Lung microvascular endothelial cell (primary cell): Measurements from ENCODE around the gene PRPF8. TPM values are rescaled to one million over a fixed set of nuclear protein-coding genes. Genes with fewer than 3 reads are reported as not detected.
"Not testable (repeated sequence)": the region's sequence is repeated elsewhere in the genome, so short reads cannot be mapped to it uniquely, and the experiment has no call there.

Experiments used
- DNase-seq, 2 donors: peaks; one replicate each; pipeline versions ENCODE4 v3.0.0 to v3.0.0-alpha.2; 2010; ENCODE audit warnings: low read depth in 2 of 2
- total RNA-seq: library from RNA; depleted of rRNA; stranded (reverse); fragments of >200 nt; gene quantifications from 2 replicates; pipeline ENCODE4 v1.2.1, GENCODE V29; 2014

Gene PRPF8
- 63.5 and 69.5 TPM in 2 replicates for total RNA-seq

- peak; percentile 98 to 99 for DNase-seq
Observed at GRCh38 chr17:1684378-1685189, at the start of gene PRPF8. Gene PRPF8 (minus strand): TSS chr17:1684867. CDS start chr17:1684571, 296 bp downstream.

- DNase-seq = no peak
Observed at GRCh38 chr17:1733759-1734158, 49.1 kb upstream of the PRPF8 start.

- no peak for DNase-seq
Observed at GRCh38 chr17:1732833-1733321, 48.2 kb upstream of the PRPF8 start.

- DNase-seq = no peak
Observed at GRCh38 chr17:1732241-1732832, 47.7 kb upstream of the PRPF8 start.

- no peak for DNase-seq
Observed at GRCh38 chr17:1731194-1731506, 46.5 kb upstream of the PRPF8 start.

- peak in 1 of 2 donors; percentile 67 for DNase-seq
Observed at GRCh38 chr17:1730326-1731193, 45.9 kb upstream of the PRPF8 start.

- DNase-seq = no peak
Observed at GRCh38 chr17:1729966-1730325, 45.3 kb upstream of the PRPF8 start.

- no peak for DNase-seq
Observed at GRCh38 chr17:1727876-1728630, 43.4 kb upstream of the PRPF8 start.

GRCh38 chr17:1727258-1727789, 42.7 kb upstream of the PRPF8 start:
- DNase-seq = no peak

- no peak for DNase-seq
Observed at GRCh38 chr17:1726626-1727257, 42.1 kb upstream of the PRPF8 start.

- DNase-seq = no peak
Observed at GRCh38 chr17:1725642-1726511, 41.2 kb upstream of the PRPF8 start.

- DNase-seq = peak in 1 of 2 donors; percentile 28
Observed at GRCh38 chr17:1724869-1725641, 40.4 kb upstream of the PRPF8 start.

- DNase-seq = peak; percentile 84 to 91
Observed at GRCh38 chr17:1724351-1724868, 39.7 kb upstream of the PRPF8 start, which contains the start of gene WDR81. Gene WDR81 (plus strand): TSS chr17:1724704. CDS start chr17:1724960, 256 bp downstream.

GRCh38 chr17:1722022-1722421, 37.4 kb upstream of the PRPF8 start:
- DNase-seq = not testable (repeated sequence)

- DNase-seq = peak; percentile 63 to 74
Observed at GRCh38 chr17:1720856-1721386, 36.3 kb upstream of the PRPF8 start.

- no peak for DNase-seq
Observed at GRCh38 chr17:1718362-1719165, 33.9 kb upstream of the PRPF8 start.
